MM.1S (cell line): ENCODE results near the gene GPR89A.

Experiments used
- DNase-seq: peaks from one replicate; pipeline ENCODE4 v3.0.0-alpha.2; 2015
- H2AFZ ChIP-seq: fragments of 300-600 bp; sonication (generic); 2 replicates; pipeline ENCODE4 v1.6.0; 2016; ENCODE audit warnings: antibody characterized with exemption, low read length
- H3F3A ChIP-seq: fragments of 300-600 bp; sonication (generic); 2 replicates; pipeline ENCODE4 v1.6.1; 2016; ENCODE audit warnings: mild to moderate bottlenecking, antibody characterized with exemption, low read length, moderate library complexity, mixed read lengths; ENCODE audit not compliant: insufficient read depth
- H3K27ac ChIP-seq: fragments of 300-600 bp; sonication (generic); 2 replicates; pipeline ENCODE4 v1.5.1; 2016; ENCODE audit warnings: mild to moderate bottlenecking, low read length
- H3K27me3 ChIP-seq: fragments of 300-600 bp; sonication (generic); replicated peaks from 2 replicates; pipeline ENCODE4 v1.6.0; 2016; ENCODE audit warnings: low read length; ENCODE audit not compliant: insufficient read depth
- H3K36me3 ChIP-seq: fragments of 300-600 bp; sonication (generic); replicated peaks from 2 replicates; pipeline ENCODE4 v1.6.1; 2016; ENCODE audit warnings: mild to moderate bottlenecking, low read length, mixed read lengths; ENCODE audit not compliant: insufficient read depth
- H3K4me1 ChIP-seq: fragments of 300-600 bp; sonication (generic); 2 replicates; pipeline ENCODE4 v1.6.1; 2016; ENCODE audit warnings: low read length, mixed read lengths
- H3K4me2 ChIP-seq: fragments of 300-600 bp; sonication (generic); 2 replicates; pipeline ENCODE4 v1.6.0; 2016; ENCODE audit warnings: low read depth, low read length
- H3K4me3 ChIP-seq: fragments of 300-600 bp; sonication (generic); 2 replicates; pipeline ENCODE4 v1.5.1; 2016; ENCODE audit warnings: low read length, mixed read lengths
- H3K79me2 ChIP-seq: fragments of 300-600 bp; sonication (generic); 2 replicates; pipeline ENCODE4 v1.6.1; 2016; ENCODE audit warnings: mixed run types, low read length, mixed read lengths
- H3K9ac ChIP-seq: fragments of 300-600 bp; sonication (generic); 2 replicates; pipeline ENCODE4 v1.6.1; 2016; ENCODE audit warnings: low read length, mixed read lengths
- H3K9me2 ChIP-seq: fragments of 300-600 bp; sonication (generic); replicated peaks from 2 replicates; pipeline ENCODE4 v1.6.1; 2016; ENCODE audit warnings: mild to moderate bottlenecking, low read length, mixed read lengths; ENCODE audit not compliant: insufficient read depth
- H3K9me3 ChIP-seq: fragments of 300-600 bp; sonication (generic); replicated peaks from 2 replicates; pipeline ENCODE4 v1.6.1; 2016; ENCODE audit warnings: mild to moderate bottlenecking, low read length, mixed read lengths; ENCODE audit not compliant: insufficient read depth
- H4K20me1 ChIP-seq: fragments of 300-600 bp; sonication (generic); 2 replicates; pipeline ENCODE4 v1.6.1; 2016; ENCODE audit warnings: mild to moderate bottlenecking, low read length, moderate library complexity, mixed read lengths; ENCODE audit not compliant: insufficient read depth
- CTCF ChIP-seq: fragments of 300-600 bp; sonication (generic); IDR thresholded peaks from 2 replicates; pipeline ENCODE4 v1.5.1; 2016; ENCODE audit warnings: antibody characterized with exemption, low read length, mixed read lengths
- EZH2 ChIP-seq: fragments of 300-600 bp; sonication (generic); optimal IDR thresholded peaks from 2 replicates; pipeline ENCODE3; 2017; ENCODE audit warnings: low read depth, mild to moderate bottlenecking, antibody characterized with exemption, low read length, mixed read lengths
- EZH2phosphoT487 ChIP-seq: fragments of 300-600 bp; sonication (generic); IDR thresholded peaks from 2 replicates; pipeline ENCODE4 v1.6.1; 2018; ENCODE audit warnings: antibody characterized with exemption, low read length

Gene GPR89A

GRCh38 chr1:145711213-145711651, 103.4 kb downstream of the GPR89A start:
- H3K9me3 ChIP-seq = no peaks in the 10 kb centered on the region
- no peak overlapping the region for H3K4me3 ChIP-seq
- H3K79me2 ChIP-seq = no peaks in the 10 kb centered on the region
- no peak for DNase-seq
- TF ChIP-seq EZH2phosphoT487 (no peak), CTCF (no peak), EZH2 (no peak)
- H3K4me1 ChIP-seq = no peaks in the 10 kb centered on the region
- no peak overlapping the region for H3K4me2 ChIP-seq
- H3K9ac ChIP-seq = no peak overlapping the region
- no peaks in the 10 kb centered on the region for H4K20me1 ChIP-seq
- H2AFZ ChIP-seq = no peak overlapping the region
- no peak overlapping the region for H3K27ac ChIP-seq
- H3F3A ChIP-seq = no peaks in the 10 kb centered on the region
- no peaks in the 10 kb centered on the region for H3K36me3 ChIP-seq
- H3K27me3 ChIP-seq = no peaks in the 10 kb centered on the region
- H3K9me2 ChIP-seq = no peaks in the 10 kb centered on the region

- Histone ChIP-seq H3K4me1 (no peaks in the 10 kb centered on the region), H3K4me2 (no peak overlapping the region)
- TF ChIP-seq EZH2 (no peak), EZH2phosphoT487 (no peak), CTCF (no peak)
These were observed 106.8 kb downstream of the GPR89A start for GRCh38 chr1:145714524-145715111.

GRCh38 chr1:145716641-145717345, 109.0 kb downstream of the GPR89A start:
- Histone ChIP-seq H3K9me3 (no peaks in the 10 kb centered on the region), H3K27me3 (no peaks in the 10 kb centered on the region), H3K36me3 (no peaks in the 10 kb centered on the region), H3K79me2 (no peaks in the 10 kb centered on the region), H3K27ac (no peak overlapping the region), H4K20me1 (no peaks in the 10 kb centered on the region), H3K9ac (no peak overlapping the region), H3K4me3 (no peak overlapping the region), H3K4me1 (peaks cover 4% of the 10 kb centered on the region), H3F3A (no peaks in the 10 kb centered on the region), H3K9me2 (no peaks in the 10 kb centered on the region), H3K4me2 (no peak overlapping the region), H2AFZ (no peak overlapping the region)
- DNase-seq = no peak
- TF ChIP-seq EZH2 (no peak), EZH2phosphoT487 (no peak), CTCF (no peak)

More at GRCh38 chr1:145714524-145715111, 106.8 kb downstream of the GPR89A start:
- no peak overlapping the region for H3K27ac ChIP-seq
- H3K36me3 ChIP-seq = no peaks in the 10 kb centered on the region
- H4K20me1 ChIP-seq = no peaks in the 10 kb centered on the region
- H3K27me3 ChIP-seq = no peaks in the 10 kb centered on the region
- H3K9ac ChIP-seq = no peak overlapping the region
- no peak overlapping the region for H3K4me3 ChIP-seq
- no peak for DNase-seq
- no peaks in the 10 kb centered on the region for H3K79me2 ChIP-seq
- no peaks in the 10 kb centered on the region for H3F3A ChIP-seq
- H2AFZ ChIP-seq = no peak overlapping the region
- H3K9me2 ChIP-seq = no peaks in the 10 kb centered on the region
- no peaks in the 10 kb centered on the region for H3K9me3 ChIP-seq
